K562 (cell line): ENCODE measurements around the gene HSPA1L. TPM values are rescaled to one million over a fixed set of nuclear protein-coding genes. Genes with fewer than 3 reads are reported as not detected.

Source experiments
- ATAC-seq: fragments of 200-7000 bp; cut with Tn5 transposase; 3 replicates; pipeline ENCODE4 v1.9.1; 2020; ENCODE audit warnings: moderate library complexity
- BruUV-seq: library from RNA; stranded (reverse); fragments of 400-500 nt; replicated peaks from 2 replicates; lab custom pipeline; 2021; lab: Mats Ljungman, UMichigan
- CTCF ChIA-PET: fragments of 300-600 bp; formaldehyde crosslinking; extraction: SDS; loops from one replicate; lab custom pipeline; 2021; ENCODE audit warnings: low intra/inter-chr PET ratio; lab: Yijun Ruan, JAX
- POLR2A ChIA-PET: fragments of 300-600, 350-650 bp; sonication (Branson Sonifier 250); formaldehyde crosslinking; extraction: SDS; loops from one replicate; lab custom pipeline; 2021; ENCODE audit warnings: antibody characterized with exemption, inconsistent platforms; lab: Yijun Ruan, JAX
- DNase-seq, 4 experiments: peaks; one replicate each; pipeline versions ENCODE4 v3.0.0 to v3.0.0-alpha.2; 2011 to 2018; ENCODE audit warnings: low spot score in 3 of 4, mixed read lengths in 3 of 4; ENCODE audit errors: extremely low read depth in 1 of 4
- FAIRE-seq: peaks from 2 replicates; lab custom pipeline; 2011; peaks lifted over from hg19 to GRCh38; lab: Jason Lieb, UNC
- H2AFZ ChIP-seq: 2 replicates; pipeline ENCODE4 v1.6.0; 2011; ENCODE audit warnings: low read depth, low read length, control low read depth, inconsistent platforms
- H3K27ac ChIP-seq: fragments of 200-600 bp; 3 replicates; pipeline ENCODE4 v1.8.0; 2011; ENCODE audit warnings: low read depth, mild to moderate bottlenecking, control low read depth, inconsistent platforms, low read length, moderate library complexity, mixed read lengths; ENCODE audit errors: extremely low read depth
- H3K27me3 ChIP-seq, 2 experiments: fragments of 300-600 bp in 1 of 2; 2 replicates in 1 of 2; 3 replicates in 1 of 2; pipeline versions ENCODE4 v1.6.0 to v1.8.0; 2011; ENCODE audit warnings: inconsistent platforms in 2 of 2, low read length in 2 of 2, mild to moderate bottlenecking in 1 of 2, mixed read lengths in 1 of 2, moderate library complexity in 1 of 2; ENCODE audit not compliant: control insufficient read depth in 2 of 2, insufficient read depth in 2 of 2
- H3K36me3 ChIP-seq: fragments of 300-600 bp; 3 replicates; pipeline ENCODE4 v1.8.0; 2011; ENCODE audit warnings: mild to moderate bottlenecking, low read length, inconsistent platforms; ENCODE audit not compliant: control insufficient read depth, insufficient read depth
- H3K4me1 ChIP-seq, 2 experiments: fragments of 200-600 bp in 1 of 2; replicated peaks in 1 of 2; 2 replicates in 1 of 2; 3 replicates in 1 of 2; pipeline versions ENCODE4 v1.5.1 to v1.8.0; 2011; ENCODE audit warnings: inconsistent platforms in 2 of 2, low read length in 2 of 2, mild to moderate bottlenecking in 1 of 2, mixed read lengths in 1 of 2, moderate library complexity in 1 of 2; ENCODE audit not compliant: control insufficient read depth in 2 of 2, insufficient read depth in 2 of 2
- H3K4me2 ChIP-seq: 2 replicates; pipeline ENCODE4 v1.6.1; 2011; ENCODE audit warnings: low read length, control low read depth, inconsistent platforms, mixed read lengths; ENCODE audit not compliant: insufficient read depth
- H3K4me3 ChIP-seq: fragments of 200-600 bp; sonication (generic), shearing (Covaris generic); 2 replicates; pipeline ENCODE4 v1.5.1; 2016; ENCODE audit warnings: control low read depth, inconsistent platforms
- H3K79me2 ChIP-seq: fragments of 200-600 bp; 3 replicates; pipeline ENCODE4 v1.8.0; 2011; ENCODE audit warnings: low read length, inconsistent platforms; ENCODE audit not compliant: control insufficient read depth, insufficient read depth
- H3K9ac ChIP-seq, 2 experiments: 2 replicates each; pipeline versions ENCODE4 v1.6.0 to v1.6.1; 2011; ENCODE audit warnings: low read depth in 2 of 2, low read length in 2 of 2, control low read depth in 1 of 2, inconsistent platforms in 1 of 2, mild to moderate bottlenecking in 1 of 2, mixed read lengths in 1 of 2; ENCODE audit not compliant: insufficient read depth in 1 of 2
- H3K9me1 ChIP-seq: one replicate; pipeline ENCODE4 v1.6.0; 2011; ENCODE audit warnings: inconsistent platforms, mild to moderate bottlenecking, low read length, moderate library complexity; ENCODE audit not compliant: control insufficient read depth, insufficient read depth
- H3K9me3 ChIP-seq: replicated peaks from 2 replicates; pipeline ENCODE4 v1.5.1; 2011; ENCODE audit warnings: low read depth, low read length, inconsistent platforms; ENCODE audit not compliant: control insufficient read depth, insufficient read depth
- H4K20me1 ChIP-seq: replicated peaks from 2 replicates; pipeline ENCODE4 v1.6.1; 2011; ENCODE audit warnings: low read length, inconsistent platforms, mixed read lengths; ENCODE audit not compliant: control insufficient read depth, insufficient read depth
- ATF7 ChIP-seq: fragments of 450-650 bp; IDR thresholded peaks from 2 replicates; pipeline ENCODE4 v1.7.1; 2014; ENCODE audit warnings: mild to moderate bottlenecking, moderate library complexity
- HMBOX1 ChIP-seq: sonication (generic); IDR thresholded peaks from 2 replicates; pipeline ENCODE4 v1.6.1; 2016
- MCM5 ChIP-seq: fragments of 450-650 bp; IDR thresholded peaks from 2 replicates; pipeline ENCODE4 v1.6.1; 2016; ENCODE audit warnings: low read depth
- RFX7 ChIP-seq: fragments of 250-450 bp; sonication (Bioruptor Pico); IDR thresholded peaks from 2 replicates; pipeline ENCODE4 v1.5.1; 2021; ENCODE audit warnings: mild to moderate bottlenecking
- SMARCE1 ChIP-seq: fragments of 450-650 bp; IDR thresholded peaks from 2 replicates; pipeline ENCODE4 v1.7.1; 2016; ENCODE audit warnings: mild to moderate bottlenecking
- TSC22D4 ChIP-seq: fragments of 450-650 bp; IDR thresholded peaks from 2 replicates; pipeline ENCODE4 v1.6.1; 2016; ENCODE audit warnings: missing genetic modification characterization, missing biosample characterization, control low read depth
- ZNF197 ChIP-seq: fragments of 200-800 bp; sonication (Bioruptor generic); IDR thresholded peaks from 2 replicates; pipeline ENCODE4 v1.6.1; 2016; ENCODE audit warnings: low read depth, missing genetic modification characterization, missing compliant biosample characterization
- ZNF212 ChIP-seq: fragments of 450-650 bp; formaldehyde crosslinking; IDR thresholded peaks from 2 replicates; pipeline ENCODE4 v1.4.0; 2020; ENCODE audit warnings: mild to moderate bottlenecking
- ZNF224 ChIP-seq: sonication (generic); formaldehyde crosslinking; IDR thresholded peaks from 2 replicates; pipeline ENCODE4 v1.8.0; 2022; ENCODE audit warnings: mild to moderate bottlenecking, missing genetic modification reagents
- WGBS: fragments of 100-300 bp; shearing (Covaris generic); methylation state at CpG from one replicate; pipeline ENCODE4 v1.1.6; 2016; ENCODE audit warnings: low coverage, mixed read lengths; ENCODE audit not compliant: insufficient coverage; ENCODE audit errors: missing lambda C conversion rate; 5-methylcytosine and 5-hydroxymethylcytosine counted together
- in situ Hi-C: fragments of 300-500 bp; cut with MboI; formaldehyde crosslinking; loops from 4 replicates; pipeline ENCODE4 v1.15.0; 2018; ENCODE audit warnings: inconsistent platforms, mixed read lengths
- intact Hi-C: fragments of 100-400 bp; cut with micrococcal nuclease; formaldehyde crosslinking; loops from 2 replicates; pipeline ENCODE4 v1.14.2; 2022
- polyA plus RNA-seq, 8 experiments: library from polyadenylated mRNA; depleted of rRNA in 4 of 8; stranded (reverse) in 5 of 8; unstranded in 3 of 8; fragments of >200 nt; fragmentation: Nextera tagmentation in 2 of 8; fragmentation: Illumina TruSeq in 1 of 8; extraction: Ambion mirVana in 2 of 8; extraction: Trizol in 1 of 8; gene quantifications; 2 replicates each; pipeline versions ENCODE4 v1.2.1 to v1.2.3, GENCODE V29; 2011 to 2014; ENCODE audit warnings: inconsistent platforms in 1 of 8, missing spikeins in 1 of 8
- total RNA-seq, 7 experiments: library from RNA; depleted of rRNA in 6 of 7; stranded (reverse); fragments of >200 nt in 6 of 7; fragmentation: Illumina TruSeq in 2 of 7; extraction: Trizol in 2 of 7; gene quantifications; 2 replicates each; pipeline versions ENCODE4 v1.2.1 to v1.2.3, GENCODE V29; 2011 to 2021; ENCODE audit warnings: low replicate concordance in 1 of 7

The HSPA1L gene
- total and polyA plus RNA-seq, 9 of the 15 experiments (the other 6 are each of a cell fraction or from before 2014, with no cell fraction given), result 0.14 to 2.1 (median 1.3) TPM

GRCh38 chr6:31850765-31851484 is 35.8 kb upstream of the HSPA1L start:
- Histone ChIP-seq H3K9me3 (no peaks in the 10 kb centered on the region; the same call in 1 of the 2 replicates), H3K9ac (no peak overlapping the region)
- no TSS peak for BruUV-seq
- TF ChIP-seq MCM5 (no peak), ZNF212 (CRISPR knock-in tag) (no peak), SMARCE1 (no peak), HMBOX1 (no peak), ZNF224 (CRISPR knock-in tag) (no peak), ATF7 (no peak), TSC22D4 (tag) (no peak), RFX7 (no peak), ZNF197 (CRISPR knock-in tag) (no peak)
- TF ChIP-seq, all 486 proteins: peak for 0
- Histone ChIP-seq H3K4me2 (no peak overlapping the region), H3K4me1 (peaks cover 0 to 8% of the 10 kb centered on the region in 2 experiments; a peak in 2 of 5 replicates), H3K27me3 (no peaks in the 10 kb centered on the region), H3K9me1 (no peaks in the 10 kb centered on the region), H3K79me2 (no peaks in the 10 kb centered on the region), H3K36me3 (no peaks in the 10 kb centered on the region), H3K27ac (no peak overlapping the region), H4K20me1 (no peaks in the 10 kb centered on the region), H3K4me3 (no peak overlapping the region), H2AFZ (peak overlapping the region; percentile 4; the same call in 1 of the 2 replicates)
- FAIRE-seq, result no peak
- WGBS, result 83% methylated on average over 2 of the region's 2 CpGs
- ChIA-PET CTCF (interaction anchor here (0.9 kb wide), 1 partner anchor 125 kb away, joined by 3 read pairs; no protein-coding TSS in a partner anchor), POLR2A (interaction anchor here (0.6 to 15.7 kb wide), 5 partner anchors 9 to 199 kb away, joined by 3 to 229 read pairs (median 4); no protein-coding TSS in a partner anchor)
- ATAC-seq, result no peak
- in situ Hi-C loops (no loop called here), intact Hi-C loops (no loop called here)
- peak in 1 of 4 experiments; percentile 13 for DNase-seq
